IMR-90 (cell line): ENCODE results near the gene SERPINA9. TPM values are rescaled to one million over a fixed set of nuclear protein-coding genes. Genes with fewer than 3 reads are reported as not detected.

Source experiments
- ATAC-seq: fragments of 200-7000 bp; cut with Tn5 transposase; 2 replicates; pipeline ENCODE4 v1.9.1; 2020; ENCODE audit warnings: low read depth, mild to moderate bottlenecking, moderate library complexity
- BruUV-seq: library from RNA; stranded (reverse); fragments of 400-500 nt; replicated peaks from 2 replicates; lab custom pipeline; 2021; lab: Mats Ljungman, UMichigan
- CTCF ChIA-PET: fragments of 300-600 bp; formaldehyde crosslinking; extraction: SDS; loops from one replicate; lab custom pipeline; 2021; ENCODE audit warnings: antibody characterized with exemption; lab: Yijun Ruan, JAX
- POLR2A ChIA-PET: fragments of 300-600 bp; sonication (Branson Sonifier 250); formaldehyde crosslinking; loops from one replicate; lab custom pipeline; 2022; ENCODE audit warnings: antibody characterized with exemption; ENCODE audit not compliant: unreplicated experiment; lab: Charles Lee
- DNase-seq: peaks from one replicate; pipeline ENCODE4 v3.0.0; 2013
- H2AFZ ChIP-seq: replicated peaks from 2 replicates; pipeline ENCODE3; 2013; ENCODE audit warnings: low read length, mild to moderate bottlenecking; ENCODE audit not compliant: poor library complexity
- H2AK5ac ChIP-seq: 2 replicates; pipeline ENCODE4 v1.6.1; 2013; ENCODE audit warnings: low read depth, low read length, inconsistent platforms
- H2AK9ac ChIP-seq: replicated peaks from 2 replicates; pipeline ENCODE3; 2013; ENCODE audit warnings: mild to moderate bottlenecking, low read depth, low read length, moderate library complexity; ENCODE audit not compliant: poor library complexity
- H2BK120ac ChIP-seq: 2 replicates; pipeline ENCODE4 v1.6.1; 2013; ENCODE audit warnings: low read depth, low read length, inconsistent platforms
- H2BK15ac ChIP-seq: 3 replicates; pipeline ENCODE4 v1.6.1; 2013; ENCODE audit warnings: low read depth, low read length, inconsistent platforms
- H2BK20ac ChIP-seq: 2 replicates; pipeline ENCODE4 v1.6.1; 2013; ENCODE audit warnings: low read depth, mild to moderate bottlenecking, inconsistent platforms, low read length, moderate library complexity
- H2BK5ac ChIP-seq: 2 replicates; pipeline ENCODE4 v1.6.1; 2013; ENCODE audit warnings: mild to moderate bottlenecking, low read depth, low read length, inconsistent platforms; ENCODE audit not compliant: poor library complexity, severe bottlenecking
- H3K14ac ChIP-seq: replicated peaks from 2 replicates; pipeline ENCODE4 v1.6.1; 2013; ENCODE audit warnings: low read depth, low read length, inconsistent platforms
- H3K18ac ChIP-seq: 2 replicates; pipeline ENCODE4 v1.6.1; 2013; ENCODE audit warnings: low read depth, low read length, control low read depth
- H3K23ac ChIP-seq: 2 replicates; pipeline ENCODE4 v1.6.1; 2013; ENCODE audit warnings: low read depth, low read length, inconsistent platforms
- H3K27ac ChIP-seq: 2 replicates; pipeline ENCODE4 v1.5.1; 2013; ENCODE audit warnings: mild to moderate bottlenecking, control low read depth, low read length; ENCODE audit not compliant: insufficient read depth
- H3K27me3 ChIP-seq: 2 replicates; pipeline ENCODE4 v1.6.1; 2013; ENCODE audit warnings: low read length; ENCODE audit not compliant: control insufficient read depth, insufficient read depth
- H3K36me3 ChIP-seq: 2 replicates; pipeline ENCODE4 v1.6.1; 2013; ENCODE audit warnings: low read length, mixed read lengths; ENCODE audit not compliant: control insufficient read depth, insufficient read depth
- H3K4ac ChIP-seq: 2 replicates; pipeline ENCODE4 v1.6.1; 2013; ENCODE audit warnings: low read depth, low read length, inconsistent platforms
- H3K4me1 ChIP-seq: 2 replicates; pipeline ENCODE4 v1.6.1; 2013; ENCODE audit warnings: low read length, mixed read lengths; ENCODE audit not compliant: control insufficient read depth, insufficient read depth
- H3K4me2 ChIP-seq: 2 replicates; pipeline ENCODE4 v1.6.1; 2013; ENCODE audit warnings: low read depth, mild to moderate bottlenecking, control low read depth, low read length, moderate library complexity
- H3K4me3 ChIP-seq: 2 replicates; pipeline ENCODE4 v1.5.1; 2013; ENCODE audit warnings: low read depth, mild to moderate bottlenecking, control low read depth, low read length, moderate library complexity; ENCODE audit not compliant: insufficient read depth
- H3K56ac ChIP-seq: 2 replicates; pipeline ENCODE4 v1.6.1; 2013; ENCODE audit warnings: low read length, inconsistent platforms; ENCODE audit not compliant: insufficient read depth; ENCODE audit errors: extremely low read depth
- H3K79me1 ChIP-seq, 2 experiments: 2 replicates each; pipeline ENCODE4 v1.6.1; 2013; ENCODE audit warnings: low read length in 2 of 2, inconsistent platforms in 1 of 2, low read depth in 1 of 2
- H3K9ac ChIP-seq: 2 replicates; pipeline ENCODE4 v1.6.1; 2013; ENCODE audit warnings: low read depth, low read length, control low read depth
- H3K9me1 ChIP-seq: 2 replicates; pipeline ENCODE4 v1.6.1; 2013; ENCODE audit warnings: low read length, inconsistent platforms; ENCODE audit not compliant: insufficient read depth
- H3K9me3 ChIP-seq: 2 replicates; pipeline ENCODE4 v1.6.1; 2013; ENCODE audit warnings: low read length; ENCODE audit not compliant: control insufficient read depth, insufficient read depth
- H4K20me1 ChIP-seq: 2 replicates; pipeline ENCODE4 v1.6.1; 2013; ENCODE audit warnings: low read length, inconsistent platforms; ENCODE audit not compliant: insufficient read depth
- H4K5ac ChIP-seq: 2 replicates; pipeline ENCODE4 v1.6.1; 2013; ENCODE audit warnings: mild to moderate bottlenecking, low read depth, low read length, control low read depth
- H4K8ac ChIP-seq, 2 experiments: 2 replicates each; pipeline ENCODE4 v1.6.1; 2013; ENCODE audit warnings: low read depth in 2 of 2, low read length in 2 of 2, control low read depth in 1 of 2, inconsistent platforms in 1 of 2
- H4K91ac ChIP-seq: 2 replicates; pipeline ENCODE4 v1.6.1; 2013; ENCODE audit warnings: low read depth, low read length, inconsistent platforms; ENCODE audit not compliant: insufficient read depth
- BHLHE40 ChIP-seq: fragments of 150-350 bp; IDR thresholded peaks from 2 replicates; pipeline ENCODE4 v1.6.1; 2016; ENCODE audit warnings: mild to moderate bottlenecking, low read depth, low read length
- CEBPB ChIP-seq: IDR thresholded peaks from 2 replicates; pipeline ENCODE4 v1.6.1; 2012; ENCODE audit warnings: low read depth, low read length, improper control_type of control experiment
- CHD1 ChIP-seq: IDR thresholded peaks from 2 replicates; pipeline ENCODE4 v1.6.1; 2012; ENCODE audit warnings: low read depth, low read length, improper control_type of control experiment
- CTCF ChIP-seq: conservative IDR thresholded peaks from 2 replicates; pipeline ENCODE4 v1.5.1; 2012; ENCODE audit warnings: mild to moderate bottlenecking, low read depth, low read length, improper control_type of control experiment
- ELK1 ChIP-seq: fragments of 150-350 bp; IDR thresholded peaks from 2 replicates; pipeline ENCODE4 v1.6.1; 2016; ENCODE audit warnings: low read depth, mild to moderate bottlenecking, low read length, moderate library complexity, borderline replicate concordance
- FOS ChIP-seq: fragments of 150-350 bp; IDR thresholded peaks from 2 replicates; pipeline ENCODE4 v1.6.1; 2016; ENCODE audit warnings: low read depth, low read length
- MAFK ChIP-seq: IDR thresholded peaks from 2 replicates; pipeline ENCODE4 v1.6.1; 2012; ENCODE audit warnings: low read depth, low read length, improper control_type of control experiment
- MAZ ChIP-seq: IDR thresholded peaks from 2 replicates; pipeline ENCODE4 v1.6.1; 2012; ENCODE audit warnings: low read depth, mild to moderate bottlenecking, low read length, improper control_type of control experiment, moderate library complexity, borderline replicate concordance
- MXI1 ChIP-seq: IDR thresholded peaks from 2 replicates; pipeline ENCODE4 v1.6.1; 2012; ENCODE audit warnings: low read depth, mild to moderate bottlenecking, low read length, moderate library complexity, borderline replicate concordance
- NFE2L2 ChIP-seq: fragments of 150-350 bp; IDR thresholded peaks from 2 replicates; pipeline ENCODE4 v1.6.1; 2016; ENCODE audit warnings: low read depth, mild to moderate bottlenecking, low read length
- POLR2A ChIP-seq: IDR thresholded peaks from 2 replicates; pipeline ENCODE4 v1.6.1; 2012; ENCODE audit warnings: mild to moderate bottlenecking, low read depth, low read length
- RAD21 ChIP-seq: IDR thresholded peaks from 2 replicates; pipeline ENCODE4 v1.6.1; 2012; ENCODE audit warnings: low read length, improper control_type of control experiment
- RCOR1 ChIP-seq: IDR thresholded peaks from 2 replicates; pipeline ENCODE4 v1.6.1; 2012; ENCODE audit warnings: mild to moderate bottlenecking, low read length, improper control_type of control experiment; ENCODE audit not compliant: insufficient replicate concordance
- RFX5 ChIP-seq: IDR thresholded peaks from 2 replicates; pipeline ENCODE4 v1.8.0; 2012; ENCODE audit warnings: low read depth, mild to moderate bottlenecking, low read length, moderate library complexity
- SMC3 ChIP-seq: fragments of 150-350 bp; IDR thresholded peaks from 2 replicates; pipeline ENCODE4 v1.6.1; 2016; ENCODE audit warnings: low read depth, mild to moderate bottlenecking, antibody characterized with exemption, low read length, moderate library complexity
- USF2 ChIP-seq: fragments of 150-350 bp; IDR thresholded peaks from 2 replicates; pipeline ENCODE4 v1.6.1; 2017; ENCODE audit warnings: mild to moderate bottlenecking, antibody characterized with exemption, low read length, low read depth
- WGBS, 2 experiments: methylation state at CpG; one replicate each; pipeline versions ENCODE4 v1.1.5 to v1.1.7; 2013; ENCODE audit warnings: missing lambda C conversion rate in 2 of 2; ENCODE audit not compliant: insufficient read length in 1 of 2; ENCODE audit errors: extremely low coverage in 2 of 2; 5-methylcytosine and 5-hydroxymethylcytosine counted together
- dilution Hi-C: fragments of 300-500 bp; cut with HindIII; formaldehyde crosslinking; loops from one replicate; pipeline ENCODE4 v1.14.3; 2018; ENCODE audit warnings: low sequenced_read_pairs; ENCODE audit not compliant: unreplicated experiment
- in situ Hi-C: fragments of 300-500 bp; cut with MboI; formaldehyde crosslinking; loops from 3 replicates; pipeline ENCODE4 v1.14.3; 2019; ENCODE audit warnings: low sequenced_read_pairs, inconsistent platforms, mixed read lengths
- intact Hi-C: fragments of 100-400 bp; cut with micrococcal nuclease; formaldehyde crosslinking; loops from 2 replicates; pipeline ENCODE4 v1.10.0; 2022
- polyA plus RNA-seq, 3 experiments: library from polyadenylated mRNA; depleted of rRNA; stranded (reverse); fragments of >200 nt; gene quantifications; 2 replicates each; pipeline ENCODE4 v1.2.3, GENCODE V29; 2012; ENCODE audit warnings: low replicate concordance in 1 of 3
- total RNA-seq: library from RNA; depleted of rRNA; stranded (reverse); fragments of >200 nt; gene quantifications from 2 replicates; pipeline ENCODE4 v1.2.3, GENCODE V29; 2012

SERPINA9 gene
- total and polyA plus RNA-seq, 2 of the 4 experiments (the other 2 are of a cell fraction) = 0.09 to 0.18 TPM

GRCh38 chr14:94464290-94464689, 11.7 kb downstream of the SERPINA9 start:
- WGBS, 2 experiments = 40% methylated on average over 1 of the region's 5 CpGs; no CpG with 5 or more reads in 1 of the 2 experiments
- CTCF ChIA-PET = no interaction called here

More at GRCh38 chr14:94464290-94464689, 11.7 kb downstream of the SERPINA9 start:
- Histone ChIP-seq H3K9ac (no peak overlapping the region), H2AK5ac (no peak overlapping the region), H3K36me3 (no peaks in the 10 kb centered on the region), H4K91ac (no peak overlapping the region), H3K14ac (no peak overlapping the region), H4K5ac (no peak overlapping the region), H2AFZ (no peak overlapping the region), H3K23ac (no peak overlapping the region), H3K27ac (no peak overlapping the region), H4K8ac (no peak overlapping the region), H4K20me1 (no peaks in the 10 kb centered on the region), H2BK5ac (no peak overlapping the region), H3K9me1 (no peaks in the 10 kb centered on the region), H3K9me3 (no peaks in the 10 kb centered on the region), H2BK15ac (no peak overlapping the region), H3K27me3 (no peaks in the 10 kb centered on the region), H3K4me1 (no peaks in the 10 kb centered on the region), H2BK120ac (no peak overlapping the region), H3K4ac (no peak overlapping the region), H3K56ac (no peak overlapping the region), H3K4me2 (no peak overlapping the region), H2AK9ac (no peak overlapping the region), H3K18ac (no peak overlapping the region), H2BK20ac (no peak overlapping the region), H3K79me1 (no peaks in the 10 kb centered on the region), H3K4me3 (no peak overlapping the region)
- ATAC-seq = no peak
- POLR2A ChIA-PET = no interaction called here
- in situ Hi-C loops (no loop called here), intact Hi-C loops (no loop called here), dilution Hi-C loops (no loop called here)
- TF ChIP-seq USF2 = no peak
- TF ChIP-seq SMC3 = no peak
- TF ChIP-seq CTCF = no peak
- TF ChIP-seq RAD21 = no peak
- no peak for TF ChIP-seq CEBPB
- TF ChIP-seq ELK1 = no peak
- TF ChIP-seq POLR2A = no peak
- TF ChIP-seq RFX5 = no peak
- TF ChIP-seq BHLHE40 = no peak
- TF ChIP-seq MAZ = no peak
- no peak for TF ChIP-seq FOS
- TF ChIP-seq RCOR1 = no peak
- TF ChIP-seq MAFK = no peak
- TF ChIP-seq NFE2L2 = no peak
- TF ChIP-seq MXI1 = no peak
- TF ChIP-seq CHD1 = no peak
- no TSS peak for BruUV-seq
- no peak for DNase-seq
